GM12878 (cell line): ENCODE results near the gene SLC34A1. TPM values are rescaled to one million over a fixed set of nuclear protein-coding genes. Genes with fewer than 3 reads are reported as not detected.
A peak's percentile ranks its signal among the peaks of the same experiment; 100 is the strongest.

Experiments used
- ATF3 ChIP-seq: IDR thresholded peaks from 2 replicates; pipeline ENCODE4 v1.6.1; 2011; ENCODE audit warnings: low read depth, mild to moderate bottlenecking, low read length, moderate library complexity, borderline replicate concordance; ENCODE audit errors: extremely low read depth
- ATF7 ChIP-seq: fragments of 450-650 bp; IDR thresholded peaks from 2 replicates; pipeline ENCODE4 v1.6.1; 2016; ENCODE audit warnings: low read depth, mild to moderate bottlenecking
- CBFB ChIP-seq: IDR thresholded peaks from 2 replicates; pipeline ENCODE4 v1.6.1; 2016; ENCODE audit warnings: antibody characterized with exemption, low read depth
- CREM ChIP-seq: IDR thresholded peaks from 2 replicates; pipeline ENCODE4 v1.6.1; 2014; ENCODE audit warnings: antibody characterized with exemption, low read depth
- E4F1 ChIP-seq: fragments of 450-650 bp; IDR thresholded peaks from 2 replicates; pipeline ENCODE4 v1.6.1; 2018; ENCODE audit warnings: borderline replicate concordance, mild to moderate bottlenecking; ENCODE audit not compliant: partially characterized antibody
- GATAD2B ChIP-seq: fragments of 450-650 bp; conservative IDR thresholded peaks from 2 replicates; pipeline ENCODE4 v1.6.1; 2017; ENCODE audit warnings: low read depth, mild to moderate bottlenecking, moderate library complexity
- HDGF ChIP-seq: fragments of 450-650 bp; IDR thresholded peaks from 2 replicates; pipeline ENCODE4 v1.6.1; 2016; ENCODE audit warnings: antibody characterized with exemption
- NBN ChIP-seq: fragments of 450-650 bp; IDR thresholded peaks from 2 replicates; pipeline ENCODE4 v1.6.1; 2016
- NKRF ChIP-seq: fragments of 450-650 bp; conservative IDR thresholded peaks from 2 replicates; pipeline ENCODE4 v1.6.1; 2017; ENCODE audit warnings: mild to moderate bottlenecking, moderate library complexity
- NR2C2 ChIP-seq: IDR thresholded peaks from 2 replicates; pipeline ENCODE4 v1.6.1; 2011; ENCODE audit warnings: borderline replicate concordance, low read depth; ENCODE audit not compliant: control insufficient read depth, insufficient read length
- RUNX3 ChIP-seq: IDR thresholded peaks from 2 replicates; pipeline ENCODE4 v1.6.1; 2012; ENCODE audit warnings: low read length, inconsistent platforms
- YBX1 ChIP-seq: fragments of 450-650 bp; IDR thresholded peaks from 2 replicates; pipeline ENCODE4 v1.6.1; 2016; ENCODE audit warnings: antibody characterized with exemption
- ZNF274 ChIP-seq: IDR thresholded peaks from one replicate; pipeline ENCODE4 v1.8.0; 2011; ENCODE audit not compliant: insufficient read length, insufficient read depth
- polyA plus RNA-seq, 11 experiments: library from polyadenylated mRNA; depleted of rRNA in 4 of 11; unstranded in 6 of 11; stranded (reverse) in 5 of 11; fragments of >200 nt; fragmentation: Nextera tagmentation in 4 of 11; fragmentation: Illumina TruSeq in 1 of 11; extraction: Ambion mirVana in 4 of 11; extraction: Trizol in 1 of 11; gene quantifications; 1 replicate in 1 of 11; 2 replicates in 10 of 11; pipeline versions ENCODE4 v1.2.1 to v1.2.3, GENCODE V29; 2011 to 2016; ENCODE audit warnings: inconsistent platforms in 2 of 11, missing spikeins in 2 of 11, low read depth in 1 of 11
- total RNA-seq, 4 experiments: library from RNA; depleted of rRNA in 3 of 4; stranded (reverse); fragments of >200 nt in 3 of 4; fragmentation: Illumina TruSeq in 1 of 4; extraction: Trizol in 1 of 4; gene quantifications; 2 replicates each; pipeline versions ENCODE4 v1.2.1 to v1.2.3, GENCODE V29; 2013 to 2021
- TF ChIP-seq, protein P1 (sequence below): IDR thresholded peaks from 2 replicates; pipeline ENCODE4 v1.6.1; 2012; ENCODE audit warnings: low read depth, low read length, improper control_type of control experiment
- TF ChIP-seq, protein P2 (sequence below): IDR thresholded peaks from 2 replicates; pipeline ENCODE4 v1.6.1; 2012; ENCODE audit warnings: improper control_type of control experiment, low read depth, low read length; ENCODE audit not compliant: insufficient replicate concordance
- TF ChIP-seq, protein P3 (sequence below): fragments of 450-650 bp; IDR thresholded peaks from 2 replicates; pipeline ENCODE4 v1.6.1; 2016; ENCODE audit warnings: mild to moderate bottlenecking
- TF ChIP-seq, protein P4 (sequence below): IDR thresholded peaks from 2 replicates; pipeline ENCODE4 v1.6.1; 2011; ENCODE audit warnings: borderline replicate concordance, low read depth, mild to moderate bottlenecking, moderate library complexity, mixed read lengths, low read length; ENCODE audit not compliant: insufficient read depth; ENCODE audit errors: extremely low read length

The SLC34A1 gene
- total and polyA plus RNA-seq, 10 of the 15 experiments (the other 5 are each of a cell fraction or from before 2014, with no cell fraction given) = 0.03 to 0.14 (median 0.09) TPM; not detected in 2

DNA sequence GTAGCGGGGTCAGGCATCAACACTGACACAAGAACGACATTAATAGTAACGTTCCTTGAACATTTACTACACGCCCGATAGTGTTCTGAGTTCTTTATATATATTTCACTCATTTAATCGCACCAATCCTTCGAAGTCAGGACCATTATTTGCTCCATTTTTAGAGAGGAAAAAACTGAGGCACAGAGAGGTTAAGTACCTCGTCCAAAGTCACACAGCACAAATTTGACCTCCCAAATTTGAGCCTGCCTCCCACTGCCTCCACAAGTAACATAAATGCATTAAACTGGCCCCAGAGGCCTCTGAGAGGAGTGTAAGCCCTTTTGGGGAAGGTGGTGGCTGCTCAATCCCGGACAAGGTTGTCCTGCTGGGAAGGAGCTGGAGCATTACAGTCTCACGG is 20.7 kb upstream of the SLC34A1 start (continued):
- TF ChIP-seq, protein P1, sequence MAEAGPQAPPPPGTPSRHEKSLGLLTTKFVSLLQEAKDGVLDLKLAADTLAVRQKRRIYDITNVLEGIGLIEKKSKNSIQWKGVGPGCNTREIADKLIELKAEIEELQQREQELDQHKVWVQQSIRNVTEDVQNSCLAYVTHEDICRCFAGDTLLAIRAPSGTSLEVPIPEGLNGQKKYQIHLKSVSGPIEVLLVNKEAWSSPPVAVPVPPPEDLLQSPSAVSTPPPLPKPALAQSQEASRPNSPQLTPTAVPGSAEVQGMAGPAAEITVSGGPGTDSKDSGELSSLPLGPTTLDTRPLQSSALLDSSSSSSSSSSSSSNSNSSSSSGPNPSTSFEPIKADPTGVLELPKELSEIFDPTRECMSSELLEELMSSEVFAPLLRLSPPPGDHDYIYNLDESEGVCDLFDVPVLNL = no peak
- TF ChIP-seq CREM (no peak), YBX1 (no peak), RUNX3 (no peak), ZNF274 (no peak), GATAD2B (no peak), HDGF (no peak), NKRF (0 out of 2 replicates have a peak, but pooled peaks have one; percentile 44), ATF7 (no peak), CBFB (0 out of 2 replicates have a peak, but pooled peaks have one; percentile 0), ATF3 (no peak), NR2C2 (no peak), NBN (no peak), E4F1 (no peak)
- TF ChIP-seq, protein P2, sequence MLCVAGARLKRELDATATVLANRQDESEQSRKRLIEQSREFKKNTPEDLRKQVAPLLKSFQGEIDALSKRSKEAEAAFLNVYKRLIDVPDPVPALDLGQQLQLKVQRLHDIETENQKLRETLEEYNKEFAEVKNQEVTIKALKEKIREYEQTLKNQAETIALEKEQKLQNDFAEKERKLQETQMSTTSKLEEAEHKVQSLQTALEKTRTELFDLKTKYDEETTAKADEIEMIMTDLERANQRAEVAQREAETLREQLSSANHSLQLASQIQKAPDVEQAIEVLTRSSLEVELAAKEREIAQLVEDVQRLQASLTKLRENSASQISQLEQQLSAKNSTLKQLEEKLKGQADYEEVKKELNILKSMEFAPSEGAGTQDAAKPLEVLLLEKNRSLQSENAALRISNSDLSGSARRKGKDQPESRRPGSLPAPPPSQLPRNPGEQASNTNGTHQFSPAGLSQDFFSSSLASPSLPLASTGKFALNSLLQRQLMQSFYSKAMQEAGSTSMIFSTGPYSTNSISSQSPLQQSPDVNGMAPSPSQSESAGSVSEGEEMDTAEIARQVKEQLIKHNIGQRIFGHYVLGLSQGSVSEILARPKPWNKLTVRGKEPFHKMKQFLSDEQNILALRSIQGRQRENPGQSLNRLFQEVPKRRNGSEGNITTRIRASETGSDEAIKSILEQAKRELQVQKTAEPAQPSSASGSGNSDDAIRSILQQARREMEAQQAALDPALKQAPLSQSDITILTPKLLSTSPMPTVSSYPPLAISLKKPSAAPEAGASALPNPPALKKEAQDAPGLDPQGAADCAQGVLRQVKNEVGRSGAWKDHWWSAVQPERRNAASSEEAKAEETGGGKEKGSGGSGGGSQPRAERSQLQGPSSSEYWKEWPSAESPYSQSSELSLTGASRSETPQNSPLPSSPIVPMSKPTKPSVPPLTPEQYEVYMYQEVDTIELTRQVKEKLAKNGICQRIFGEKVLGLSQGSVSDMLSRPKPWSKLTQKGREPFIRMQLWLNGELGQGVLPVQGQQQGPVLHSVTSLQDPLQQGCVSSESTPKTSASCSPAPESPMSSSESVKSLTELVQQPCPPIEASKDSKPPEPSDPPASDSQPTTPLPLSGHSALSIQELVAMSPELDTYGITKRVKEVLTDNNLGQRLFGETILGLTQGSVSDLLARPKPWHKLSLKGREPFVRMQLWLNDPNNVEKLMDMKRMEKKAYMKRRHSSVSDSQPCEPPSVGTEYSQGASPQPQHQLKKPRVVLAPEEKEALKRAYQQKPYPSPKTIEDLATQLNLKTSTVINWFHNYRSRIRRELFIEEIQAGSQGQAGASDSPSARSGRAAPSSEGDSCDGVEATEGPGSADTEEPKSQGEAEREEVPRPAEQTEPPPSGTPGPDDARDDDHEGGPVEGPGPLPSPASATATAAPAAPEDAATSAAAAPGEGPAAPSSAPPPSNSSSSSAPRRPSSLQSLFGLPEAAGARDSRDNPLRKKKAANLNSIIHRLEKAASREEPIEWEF = no peak
- TF ChIP-seq, protein P3, sequence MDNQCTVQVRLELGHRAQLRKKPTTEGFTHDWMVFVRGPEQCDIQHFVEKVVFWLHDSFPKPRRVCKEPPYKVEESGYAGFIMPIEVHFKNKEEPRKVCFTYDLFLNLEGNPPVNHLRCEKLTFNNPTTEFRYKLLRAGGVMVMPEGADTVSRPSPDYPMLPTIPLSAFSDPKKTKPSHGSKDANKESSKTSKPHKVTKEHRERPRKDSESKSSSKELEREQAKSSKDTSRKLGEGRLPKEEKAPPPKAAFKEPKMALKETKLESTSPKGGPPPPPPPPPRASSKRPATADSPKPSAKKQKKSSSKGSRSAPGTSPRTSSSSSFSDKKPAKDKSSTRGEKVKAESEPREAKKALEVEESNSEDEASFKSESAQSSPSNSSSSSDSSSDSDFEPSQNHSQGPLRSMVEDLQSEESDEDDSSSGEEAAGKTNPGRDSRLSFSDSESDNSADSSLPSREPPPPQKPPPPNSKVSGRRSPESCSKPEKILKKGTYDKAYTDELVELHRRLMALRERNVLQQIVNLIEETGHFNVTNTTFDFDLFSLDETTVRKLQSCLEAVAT = no peak
- TF ChIP-seq, protein P4, sequence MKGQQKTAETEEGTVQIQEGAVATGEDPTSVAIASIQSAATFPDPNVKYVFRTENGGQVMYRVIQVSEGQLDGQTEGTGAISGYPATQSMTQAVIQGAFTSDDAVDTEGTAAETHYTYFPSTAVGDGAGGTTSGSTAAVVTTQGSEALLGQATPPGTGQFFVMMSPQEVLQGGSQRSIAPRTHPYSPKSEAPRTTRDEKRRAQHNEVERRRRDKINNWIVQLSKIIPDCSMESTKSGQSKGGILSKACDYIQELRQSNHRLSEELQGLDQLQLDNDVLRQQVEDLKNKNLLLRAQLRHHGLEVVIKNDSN = no peak
